C4-2B (cell line): Measurements from ENCODE around the gene TMEM9.

Experiments used
- H3K27ac ChIP-seq: fragments of 450-650 bp; 2 replicates; pipeline ENCODE4 v1.5.1; 2017
- ZFX ChIP-seq: fragments of 450-650 bp; IDR thresholded peaks from 2 replicates; pipeline ENCODE4 v1.6.1; 2017
- TF ChIP-seq, protein P1 (sequence below): fragments of 450-650 bp; conservative IDR thresholded peaks from 2 replicates; pipeline ENCODE4 v1.5.1; 2017; ENCODE audit warnings: mild to moderate bottlenecking

TMEM9 gene

DNA sequence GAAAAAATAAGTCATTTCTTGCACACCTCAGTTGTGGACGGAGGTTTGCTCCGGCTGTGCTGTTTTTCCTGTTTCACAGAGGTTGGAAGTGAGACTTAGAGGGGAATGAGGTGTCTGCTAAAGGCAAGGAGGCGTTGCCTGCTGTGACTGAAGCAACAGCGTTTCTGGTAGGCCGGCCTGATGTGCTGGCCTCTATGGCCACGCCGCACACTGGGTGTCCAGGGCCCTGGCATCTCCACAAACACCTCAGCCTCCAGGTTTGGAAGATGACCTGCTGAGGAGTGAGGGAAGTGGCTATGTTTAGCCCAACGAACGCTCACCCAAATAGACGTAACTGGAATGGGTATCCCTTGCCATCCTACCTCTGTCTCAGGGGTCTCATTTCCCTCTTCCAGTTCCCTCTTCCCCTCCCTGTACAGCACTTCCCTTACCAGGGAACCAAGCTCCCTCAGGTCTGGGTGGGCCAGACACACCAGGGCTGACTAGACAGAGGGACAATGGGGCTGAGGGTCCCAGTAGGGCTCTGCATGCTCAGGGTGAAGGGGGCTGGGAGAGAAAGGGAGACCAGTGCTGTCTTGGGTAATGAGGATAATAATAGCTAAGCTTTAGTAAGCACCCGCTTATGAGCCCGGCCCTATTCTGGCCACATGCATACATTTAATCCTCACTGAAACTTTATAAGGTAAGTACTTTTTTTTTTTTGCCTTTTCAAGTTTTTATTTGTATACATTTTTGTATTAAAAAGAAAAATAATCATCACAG is 53.9 kb downstream of the TMEM9 start:
- TF ChIP-seq ZFX, result no peak; the same call in 1 of the 2 replicates
- TF ChIP-seq, protein P1, sequence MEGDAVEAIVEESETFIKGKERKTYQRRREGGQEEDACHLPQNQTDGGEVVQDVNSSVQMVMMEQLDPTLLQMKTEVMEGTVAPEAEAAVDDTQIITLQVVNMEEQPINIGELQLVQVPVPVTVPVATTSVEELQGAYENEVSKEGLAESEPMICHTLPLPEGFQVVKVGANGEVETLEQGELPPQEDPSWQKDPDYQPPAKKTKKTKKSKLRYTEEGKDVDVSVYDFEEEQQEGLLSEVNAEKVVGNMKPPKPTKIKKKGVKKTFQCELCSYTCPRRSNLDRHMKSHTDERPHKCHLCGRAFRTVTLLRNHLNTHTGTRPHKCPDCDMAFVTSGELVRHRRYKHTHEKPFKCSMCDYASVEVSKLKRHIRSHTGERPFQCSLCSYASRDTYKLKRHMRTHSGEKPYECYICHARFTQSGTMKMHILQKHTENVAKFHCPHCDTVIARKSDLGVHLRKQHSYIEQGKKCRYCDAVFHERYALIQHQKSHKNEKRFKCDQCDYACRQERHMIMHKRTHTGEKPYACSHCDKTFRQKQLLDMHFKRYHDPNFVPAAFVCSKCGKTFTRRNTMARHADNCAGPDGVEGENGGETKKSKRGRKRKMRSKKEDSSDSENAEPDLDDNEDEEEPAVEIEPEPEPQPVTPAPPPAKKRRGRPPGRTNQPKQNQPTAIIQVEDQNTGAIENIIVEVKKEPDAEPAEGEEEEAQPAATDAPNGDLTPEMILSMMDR, result no peak
- H3K27ac ChIP-seq, result no peak overlapping the region

DNA sequence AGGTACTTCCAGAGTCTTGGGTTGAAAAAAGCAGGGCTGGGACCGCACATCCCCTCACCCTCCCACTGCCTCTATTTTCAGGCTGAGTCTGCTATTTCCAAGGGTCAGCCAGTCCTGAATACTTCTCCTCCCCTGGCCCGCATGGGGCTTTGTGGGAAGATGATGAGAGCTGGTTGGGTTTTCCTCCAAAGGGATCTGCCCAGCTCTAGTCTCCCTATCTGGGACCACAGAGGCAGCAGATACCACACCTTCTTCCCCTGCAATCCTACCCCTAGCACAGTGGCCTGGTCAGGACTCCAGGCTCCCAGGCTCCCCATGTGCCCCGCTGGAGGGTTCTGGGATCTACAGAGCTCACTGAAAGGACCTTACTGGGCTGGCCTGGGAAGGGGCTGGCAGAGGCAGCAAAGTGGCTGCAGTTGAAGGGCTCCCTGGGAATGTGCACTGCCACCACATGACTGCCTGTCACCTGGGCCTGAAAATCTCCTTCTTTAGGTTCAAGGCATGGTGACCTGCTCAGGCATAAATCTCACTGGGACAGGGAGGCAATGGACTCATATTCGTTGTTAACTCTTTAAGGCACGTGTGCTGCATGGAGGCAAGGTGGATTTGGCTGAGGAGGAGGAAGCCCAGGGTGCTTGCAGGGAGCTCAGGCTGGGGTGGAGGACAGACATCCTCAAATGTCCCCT is 55.1 kb downstream of the TMEM9 start:
- H3K27ac ChIP-seq, result no peak overlapping the region
- TF ChIP-seq ZFX, result no peak
- TF ChIP-seq, protein P1, result no peak

- no peak overlapping the region for H3K27ac ChIP-seq
- TF ChIP-seq, protein P1, result no peak
- no peak for TF ChIP-seq ZFX
Measured at GRCh38 chr1:201096977-201097856, 57.1 kb downstream of the TMEM9 start.

DNA sequence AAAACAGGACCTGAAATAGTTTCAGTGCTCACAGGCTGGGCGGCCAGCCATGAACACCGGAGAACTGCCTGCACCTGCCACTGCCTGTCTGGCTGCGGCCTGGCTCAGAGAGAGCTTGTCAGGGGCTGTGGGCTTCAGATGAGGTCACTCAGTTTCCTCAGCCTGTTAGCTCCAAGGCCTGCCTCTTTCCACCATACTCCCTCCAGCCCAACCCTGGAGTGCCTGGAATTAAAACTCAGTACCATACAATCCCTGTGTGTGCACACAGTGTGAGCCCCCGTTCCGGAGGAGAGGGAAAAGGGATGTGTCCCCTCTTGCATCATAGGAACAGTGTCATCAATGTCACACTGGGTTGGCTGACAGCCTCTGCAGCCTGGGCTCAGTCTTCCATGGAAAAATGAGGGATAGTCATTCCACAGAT is 58.2 kb downstream of the TMEM9 start:
- no peak overlapping the region for H3K27ac ChIP-seq
- TF ChIP-seq, protein P1, result no peak
- TF ChIP-seq ZFX, result no peak

- H3K27ac ChIP-seq, result no peak overlapping the region
- no peak for TF ChIP-seq ZFX
- TF ChIP-seq, protein P1, result no peak
Measured at GRCh38 chr1:201095581-201095980, 58.7 kb downstream of the TMEM9 start.

DNA sequence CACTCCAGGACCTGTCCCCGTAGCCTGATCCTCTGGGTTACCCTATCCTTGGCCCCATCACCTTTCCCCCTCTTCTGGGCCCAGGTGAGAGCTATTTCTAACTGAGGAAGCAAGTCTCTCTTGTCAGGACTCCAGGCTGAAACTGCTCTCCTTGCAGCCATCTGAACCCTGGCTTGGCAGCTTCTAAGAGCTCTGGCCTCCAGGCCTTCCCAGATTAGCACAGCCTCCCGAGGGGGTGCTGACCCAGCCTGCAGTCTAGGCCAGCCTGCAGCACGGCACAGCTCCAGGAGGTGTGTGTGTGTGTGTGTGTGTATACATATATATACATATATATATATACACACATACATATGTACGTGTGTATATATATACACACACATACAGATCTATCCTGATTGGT is 59.4 kb downstream of the TMEM9 start:
- TF ChIP-seq, protein P1, result no peak
- no peak for TF ChIP-seq ZFX

More for the DNA sequence above, 59.4 kb downstream of the TMEM9 start:
- no peak overlapping the region for H3K27ac ChIP-seq
